Smooth muscle cell of the umbilical artery (primary cell): ENCODE measurements around the gene GZMB. TPM values are rescaled to one million over a fixed set of nuclear protein-coding genes. Genes with fewer than 3 reads are reported as not detected.

ENCODE experiments used
- total RNA-seq: library from RNA; depleted of rRNA; stranded (reverse); fragments of >200 nt; gene quantifications from 2 replicates; pipeline ENCODE4 v1.2.3, GENCODE V29; 2014

Gene GZMB
- not detected in 2 replicates for total RNA-seq

GRCh38 chr14:24634158-24634557 lies at the start of gene GZMB:
TSS of gene GZMB (minus strand) at chr14:24634190. CDS start at chr14:24634160, 30 bp downstream.

GRCh38 chr14:24609655-24610344 lies 24.2 kb downstream of the GZMB start, which contains the start of gene GZMH:
TSS of gene GZMH (minus strand) at chr14:24609685. CDS start at chr14:24609613, 72 bp downstream.

Other genes starting within 250 kb of the GZMB start
- gene NYNRIN, start 235.2 kb downstream of the GZMB start, total RNA-seq, result 1.2 and 3.0 TPM in 2 replicates
- 1.7 and 2.7 TPM in 2 replicates for gene CBLN3, start 204.5 kb downstream of the GZMB start, total RNA-seq
- gene KHNYN, start 204.2 kb downstream of the GZMB start, total RNA-seq, result 47.7 and 49.6 TPM in 2 replicates
- gene SDR39U1, start 191.4 kb downstream of the GZMB start, total RNA-seq, result 8.2 and 13.1 TPM in 2 replicates
- not detected in 2 replicates for gene CMA1, start 125.9 kb downstream of the GZMB start, total RNA-seq
- gene CTSG, start 57.9 kb downstream of the GZMB start, total RNA-seq, result not detected in 2 replicates
- gene GZMH, start 24.5 kb downstream of the GZMB start, total RNA-seq, result not detected in 2 replicates